Neuronal stem cell (in vitro differentiated cells): ENCODE measurements around the gene MMP27.

Experiments
- DNase-seq: peaks from one replicate; pipeline ENCODE4 v3.0.0-alpha.2; 2013; ENCODE audit warnings: low spot score
- H2AFZ ChIP-seq: one replicate; pipeline ENCODE4 v1.6.1; 2013; ENCODE audit warnings: mild to moderate bottlenecking, low read length, inconsistent platforms
- H2AK5ac ChIP-seq: 2 replicates; pipeline ENCODE4 v1.6.1; 2013; ENCODE audit warnings: low read depth, mild to moderate bottlenecking, inconsistent platforms, low read length, moderate library complexity, mixed read lengths
- H2BK120ac ChIP-seq: 2 replicates; pipeline ENCODE4 v1.6.1; 2013; ENCODE audit warnings: low read depth, mild to moderate bottlenecking, inconsistent platforms, low read length, moderate library complexity, mixed read lengths
- H2BK12ac ChIP-seq: one replicate; pipeline ENCODE4 v1.6.1; 2013; ENCODE audit warnings: low read length, inconsistent platforms
- H2BK15ac ChIP-seq: 2 replicates; pipeline ENCODE4 v1.6.1; 2013; ENCODE audit warnings: mild to moderate bottlenecking, low read length, inconsistent platforms, mixed read lengths
- H2BK5ac ChIP-seq: one replicate; pipeline ENCODE4 v1.6.1; 2013; ENCODE audit warnings: inconsistent platforms, mild to moderate bottlenecking, low read length, moderate library complexity
- H3K14ac ChIP-seq: one replicate; pipeline ENCODE4 v1.6.1; 2013; ENCODE audit warnings: low read length, inconsistent platforms
- H3K18ac ChIP-seq: 2 replicates; pipeline ENCODE4 v1.6.1; 2013; ENCODE audit warnings: low read length, inconsistent platforms
- H3K23ac ChIP-seq: 2 replicates; pipeline ENCODE4 v1.6.1; 2013; ENCODE audit warnings: low read depth, mild to moderate bottlenecking, mixed read lengths, low read length, inconsistent platforms; ENCODE audit not compliant: poor library complexity
- H3K27ac ChIP-seq: replicated peaks from 3 replicates; pipeline ENCODE4 v1.5.1; 2013; ENCODE audit warnings: low read length, inconsistent platforms
- H3K27me3 ChIP-seq, 3 experiments: 2 replicates each; pipeline ENCODE4 v1.6.1; 2013; ENCODE audit warnings: low read length in 3 of 3, mild to moderate bottlenecking in 2 of 3, inconsistent platforms in 1 of 3, low read depth in 1 of 3, mixed read lengths in 1 of 3, moderate library complexity in 1 of 3; ENCODE audit not compliant: control insufficient read depth in 3 of 3, insufficient read depth in 3 of 3
- H3K36me3 ChIP-seq, 2 donors: replicated peaks in 1 of 2; 2 replicates each; pipeline ENCODE4 v1.6.1; 2013; ENCODE audit warnings: low read length in 2 of 2; ENCODE audit not compliant: control insufficient read depth in 2 of 2, insufficient read depth in 2 of 2
- H3K4ac ChIP-seq: 2 replicates; pipeline ENCODE4 v1.6.1; 2013; ENCODE audit warnings: inconsistent platforms, mild to moderate bottlenecking, low read length, moderate library complexity
- H3K4me1 ChIP-seq, 2 donors: 1 replicate in 1 of 2; 2 replicates in 1 of 2; pipeline ENCODE4 v1.6.1; 2013; ENCODE audit warnings: low read length in 2 of 2, low read depth in 1 of 2; ENCODE audit not compliant: control insufficient read depth in 2 of 2, insufficient read depth in 1 of 2
- H3K4me2 ChIP-seq: one replicate; pipeline ENCODE4 v1.6.1; 2013; ENCODE audit warnings: mild to moderate bottlenecking, low read length, inconsistent platforms; ENCODE audit not compliant: insufficient read depth, poor library complexity, severe bottlenecking
- H3K4me3 ChIP-seq, 2 donors: 2 replicates each; pipeline ENCODE4 v1.5.1; 2013; ENCODE audit warnings: low read length in 2 of 2, mild to moderate bottlenecking in 2 of 2, inconsistent platforms in 1 of 2, moderate library complexity in 1 of 2
- H3K79me1 ChIP-seq: one replicate; pipeline ENCODE4 v1.6.1; 2013; ENCODE audit warnings: low read depth, mild to moderate bottlenecking, inconsistent platforms, low read length, moderate library complexity
- H3K9ac ChIP-seq: one replicate; pipeline ENCODE4 v1.6.1; 2013; ENCODE audit warnings: mild to moderate bottlenecking, low read depth, low read length, inconsistent platforms; ENCODE audit not compliant: poor library complexity
- H3K9me3 ChIP-seq, 2 donors: replicated peaks in 1 of 2; 2 replicates each; pipeline versions ENCODE3 to v1.6.1; 2013; ENCODE audit warnings: low read length in 2 of 2, mild to moderate bottlenecking in 2 of 2, inconsistent platforms in 1 of 2, low read depth in 1 of 2, mixed read lengths in 1 of 2, moderate library complexity in 1 of 2; ENCODE audit not compliant: control insufficient read depth in 2 of 2, insufficient read depth in 1 of 2
- H4K8ac ChIP-seq: one replicate; pipeline ENCODE4 v1.6.1; 2013; ENCODE audit warnings: low read depth, mild to moderate bottlenecking, inconsistent platforms, low read length, moderate library complexity
- H4K91ac ChIP-seq: one replicate; pipeline ENCODE4 v1.6.1; 2013; ENCODE audit warnings: low read length, low read depth, mild to moderate bottlenecking, inconsistent platforms; ENCODE audit not compliant: poor library complexity
- WGBS, 2 donors: extraction: QIAGEN DNeasy Blood & Tissue Kit; methylation state at CpG; one replicate each; pipeline ENCODE4 v1.1.7; 2013; ENCODE audit warnings: missing lambda C conversion rate in 2 of 2, mixed read lengths in 1 of 2; ENCODE audit not compliant: insufficient read length in 2 of 2, insufficient replicate concordance in 1 of 2; ENCODE audit errors: extremely low coverage in 2 of 2; 5-methylcytosine and 5-hydroxymethylcytosine counted together

The MMP27 gene

GRCh38 chr11:102709201-102709945 lies 3.8 kb upstream of the MMP27 start:
- no peak overlapping the region for H2AFZ ChIP-seq
- WGBS, 2 donors = no CpG with 5 or more reads among the region's 2 CpGs
- H3K4me2 ChIP-seq = no peak overlapping the region
- H4K91ac ChIP-seq = no peak overlapping the region
- H3K36me3 ChIP-seq = no peaks in the 10 kb centered on the region
- no peaks in the 10 kb centered on the region for H3K9me3 ChIP-seq
- H3K27me3 ChIP-seq = no peaks in the 10 kb centered on the region
- H3K4ac ChIP-seq = no peak overlapping the region
- no peak overlapping the region for H2BK12ac ChIP-seq
- H3K4me3 ChIP-seq = no peak overlapping the region
- H3K27ac ChIP-seq = no peak overlapping the region
- H2BK5ac ChIP-seq = no peak overlapping the region
- H3K23ac ChIP-seq = no peak overlapping the region
- H3K4me1 ChIP-seq = no peaks in the 10 kb centered on the region
- no peak overlapping the region for H2BK120ac ChIP-seq
- H3K14ac ChIP-seq = no peak overlapping the region
- DNase-seq = no peak
- H3K9ac ChIP-seq = no peak overlapping the region
- H2BK15ac ChIP-seq = no peak overlapping the region
- H4K8ac ChIP-seq = no peak overlapping the region
- H2AK5ac ChIP-seq = no peak overlapping the region
- H3K18ac ChIP-seq = no peak overlapping the region
- H3K79me1 ChIP-seq = no peaks in the 10 kb centered on the region

GRCh38 chr11:102708654-102709053 lies 3.1 kb upstream of the MMP27 start:
- no peak overlapping the region for H2BK12ac ChIP-seq
- WGBS, 2 donors = no CpG with 5 or more reads among the region's 4 CpGs
- no peaks in the 10 kb centered on the region for H3K27me3 ChIP-seq
- no peak overlapping the region for H2BK120ac ChIP-seq
- H3K9ac ChIP-seq = no peak overlapping the region
- no peaks in the 10 kb centered on the region for H3K9me3 ChIP-seq
- H3K4ac ChIP-seq = no peak overlapping the region
- DNase-seq = no peak
- H2BK5ac ChIP-seq = no peak overlapping the region
- H4K8ac ChIP-seq = no peak overlapping the region
- no peak overlapping the region for H2BK15ac ChIP-seq
- no peak overlapping the region for H4K91ac ChIP-seq
- no peak overlapping the region for H3K27ac ChIP-seq
- H2AFZ ChIP-seq = no peak overlapping the region
- H3K23ac ChIP-seq = no peak overlapping the region
- H3K4me1 ChIP-seq = no peaks in the 10 kb centered on the region
- H2AK5ac ChIP-seq = no peak overlapping the region
- H3K4me3 ChIP-seq = no peak overlapping the region
- no peaks in the 10 kb centered on the region for H3K36me3 ChIP-seq
- H3K18ac ChIP-seq = no peak overlapping the region
- no peak overlapping the region for H3K14ac ChIP-seq
- H3K79me1 ChIP-seq = no peaks in the 10 kb centered on the region
- no peak overlapping the region for H3K4me2 ChIP-seq

DNA sequence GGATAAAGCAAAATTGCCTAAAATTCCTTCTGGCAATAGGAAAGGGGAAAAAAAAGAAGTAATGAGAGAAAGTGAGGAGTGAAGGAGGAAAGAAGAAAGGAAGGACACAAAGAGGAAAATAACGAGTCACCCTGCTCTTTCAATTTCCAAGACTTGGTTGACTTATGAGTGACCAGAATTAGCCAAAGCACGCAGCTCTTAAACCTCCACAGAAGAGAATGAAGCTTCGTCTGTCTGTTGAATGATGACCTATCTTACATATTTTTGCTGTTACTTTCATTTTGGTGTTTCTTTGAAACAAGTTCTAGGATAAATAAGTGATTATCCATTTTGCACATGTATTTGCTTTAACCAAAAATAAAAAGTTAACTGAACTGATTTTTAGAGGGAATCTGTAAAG lies 728 bp downstream of the MMP27 start:
- no peaks in the 10 kb centered on the region for H3K79me1 ChIP-seq
- H3K4ac ChIP-seq = no peak overlapping the region
- H3K27ac ChIP-seq = no peak overlapping the region
- H3K4me2 ChIP-seq = no peak overlapping the region
- no peak overlapping the region for H2BK5ac ChIP-seq
- H3K23ac ChIP-seq = no peak overlapping the region
- no peak overlapping the region for H3K4me3 ChIP-seq
- no peaks in the 10 kb centered on the region for H3K27me3 ChIP-seq
- DNase-seq = no peak
- no peak overlapping the region for H2AFZ ChIP-seq
- H3K9me3 ChIP-seq = no peaks in the 10 kb centered on the region
- H3K4me1 ChIP-seq = no peaks in the 10 kb centered on the region
- no peak overlapping the region for H2AK5ac ChIP-seq
- H2BK120ac ChIP-seq = no peak overlapping the region
- H2BK12ac ChIP-seq = no peak overlapping the region
- no peaks in the 10 kb centered on the region for H3K36me3 ChIP-seq
- no peak overlapping the region for H3K9ac ChIP-seq
- no peak overlapping the region for H4K8ac ChIP-seq
- no CpG with 5 or more reads among the region's 3 CpGs for WGBS, 2 donors
- H2BK15ac ChIP-seq = no peak overlapping the region
- no peak overlapping the region for H4K91ac ChIP-seq
- H3K14ac ChIP-seq = no peak overlapping the region
- no peak overlapping the region for H3K18ac ChIP-seq

DNA sequence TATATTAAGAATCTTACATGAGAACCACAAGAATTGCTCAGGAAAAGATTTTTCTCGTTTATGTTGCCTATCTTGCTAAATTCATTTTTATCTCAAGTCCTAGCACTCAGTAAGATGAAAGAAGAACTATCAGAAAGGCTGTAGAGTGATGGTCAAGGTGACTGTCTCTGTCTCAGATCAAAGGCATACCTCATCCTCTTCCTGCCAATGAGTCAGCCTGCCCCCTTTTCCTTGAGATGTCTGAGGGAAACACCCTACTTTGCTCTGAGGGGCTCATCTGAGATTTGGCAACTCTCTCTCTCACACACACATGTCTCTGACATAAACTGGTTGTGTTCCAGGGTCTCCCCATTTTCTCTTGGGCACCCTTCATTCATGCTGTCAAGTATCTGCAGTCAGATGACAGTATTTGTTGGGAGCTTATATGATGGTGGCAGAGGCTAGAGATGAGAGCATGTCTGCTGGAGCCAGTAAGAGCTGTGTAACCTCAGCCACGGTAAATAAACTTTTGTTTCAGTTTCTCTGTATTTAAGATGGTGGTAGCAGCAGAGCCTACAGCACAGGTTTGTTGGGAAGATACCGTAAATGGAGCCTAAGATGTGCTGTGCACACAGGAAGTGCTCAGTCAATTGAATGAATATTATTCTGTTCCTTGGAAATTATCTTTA lies 1.6 kb downstream of the MMP27 start:
- no CpG with 5 or more reads among the region's 3 CpGs for WGBS, 2 donors
- Histone ChIP-seq H3K4ac (no peak overlapping the region), H3K79me1 (no peaks in the 10 kb centered on the region), H3K14ac (no peak overlapping the region), H2BK5ac (no peak overlapping the region), H3K9ac (no peak overlapping the region), H3K23ac (no peak overlapping the region), H3K4me3 (no peak overlapping the region), H2AK5ac (no peak overlapping the region), H3K36me3 (no peaks in the 10 kb centered on the region), H3K4me1 (no peaks in the 10 kb centered on the region), H3K27ac (no peak overlapping the region), H3K18ac (no peak overlapping the region), H2BK120ac (no peak overlapping the region), H3K4me2 (no peak overlapping the region), H3K9me3 (no peaks in the 10 kb centered on the region), H2BK15ac (no peak overlapping the region), H2BK12ac (no peak overlapping the region), H4K8ac (no peak overlapping the region), H2AFZ (no peak overlapping the region), H3K27me3 (no peaks in the 10 kb centered on the region), H4K91ac (no peak overlapping the region)
- DNase-seq = no peak
